Psoas muscle (tissue), 8 donors: ENCODE results near the gene HDLBP. TPM values are rescaled to one million over a fixed set of nuclear protein-coding genes. Genes with fewer than 3 reads are reported as not detected.

ENCODE experiments used
- ATAC-seq, 4 donors: fragments of 200-7000 bp; cut with Tn5 transposase; one replicate each; pipeline ENCODE4 v1.9.1; 2020; ENCODE audit warnings: moderate library complexity in 3 of 4, mild to moderate bottlenecking in 2 of 4
- DNase-seq, 2 donors: peaks; one replicate each; pipeline ENCODE4 v3.0.0-alpha.2; 2020
- H3K27ac ChIP-seq: fragments of 200-600 bp; one replicate; pipeline ENCODE4 v1.8.0; 2022
- H3K27me3 ChIP-seq, 3 donors: fragments of 200-600 bp in 1 of 3; one replicate each; pipeline versions ENCODE4 v1.6.1 to v1.8.0; 2013 to 2022; ENCODE audit warnings: low read length in 2 of 3, mild to moderate bottlenecking in 2 of 3, moderate library complexity in 1 of 3; ENCODE audit not compliant: insufficient read depth in 3 of 3
- H3K36me3 ChIP-seq, 2 donors: fragments of 200-600 bp in 1 of 2; one replicate each; pipeline versions ENCODE4 v1.6.1 to v1.8.0; 2013 to 2022; ENCODE audit warnings: low read depth in 1 of 2, mild to moderate bottlenecking in 1 of 2, moderate library complexity in 1 of 2; ENCODE audit not compliant: insufficient read depth in 1 of 2
- H3K4me1 ChIP-seq: fragments of 200-600 bp; one replicate; pipeline ENCODE4 v1.8.0; 2022
- H3K4me3 ChIP-seq: fragments of 200-600 bp; one replicate; pipeline ENCODE4 v1.8.0; 2022; ENCODE audit warnings: mild to moderate bottlenecking
- H3K9me3 ChIP-seq: fragments of 200-600 bp; one replicate; pipeline ENCODE4 v1.8.0; 2022
- WGBS, 3 donors: extraction: QIAGEN DNeasy Blood & Tissue Kit; methylation state at CpG; one replicate each; pipeline versions ENCODE4 v1.1.6 to v1.1.7; 2013; 5-methylcytosine and 5-hydroxymethylcytosine counted together
- intact Hi-C, 2 donors: fragments of 100-400 bp; cut with DNase I; formaldehyde crosslinking; loops; one replicate each; pipeline versions ENCODE4 v1.11.0 to v1.14.2; 2022
- polyA plus RNA-seq, 3 donors: library from polyadenylated mRNA; stranded (reverse); fragments of 200-250 nt; gene quantifications; one replicate each; pipeline ENCODE4 v1.2.3, GENCODE V29; 2013
- total RNA-seq, 4 donors: library from RNA; stranded (reverse); fragmentation: NEBNext Ultra II Directional in 2 of 4; extraction: Animal tissue kit (Norgen Biotek cat#: 25700) in 2 of 4; gene quantifications; one replicate each; pipeline versions ENCODE4 v1.2.1 to v1.2.4, GENCODE V29; 2021 to 2023
- TF ChIP-seq, protein P1 (sequence below): fragments of 200-600 bp; IDR thresholded peaks from one replicate; pipeline ENCODE4 v1.8.0; 2022; ENCODE audit warnings: antibody characterized with exemption
- donor health status: healthy with polysubstance abuse.
- donor health status: DM: no; HTN: no; CAD: no; lungs with moderate emphysema.
- donor health status: Bipolar disorder and iron deficiency.
- donor health status: healthy.
- donor health status: DM: yes; HTN: yes; CAD: no.
- donor health status: DM: no; HTN: no; CAD: no.
- donor health status: DM: no; HTN: no; CAD: no.
- donor health status: DM: yes; HTN: yes; CAD: no.

HDLBP gene
- total and polyA plus RNA-seq, 7 donors, result 264 to 526 (median 421) TPM

DNA sequence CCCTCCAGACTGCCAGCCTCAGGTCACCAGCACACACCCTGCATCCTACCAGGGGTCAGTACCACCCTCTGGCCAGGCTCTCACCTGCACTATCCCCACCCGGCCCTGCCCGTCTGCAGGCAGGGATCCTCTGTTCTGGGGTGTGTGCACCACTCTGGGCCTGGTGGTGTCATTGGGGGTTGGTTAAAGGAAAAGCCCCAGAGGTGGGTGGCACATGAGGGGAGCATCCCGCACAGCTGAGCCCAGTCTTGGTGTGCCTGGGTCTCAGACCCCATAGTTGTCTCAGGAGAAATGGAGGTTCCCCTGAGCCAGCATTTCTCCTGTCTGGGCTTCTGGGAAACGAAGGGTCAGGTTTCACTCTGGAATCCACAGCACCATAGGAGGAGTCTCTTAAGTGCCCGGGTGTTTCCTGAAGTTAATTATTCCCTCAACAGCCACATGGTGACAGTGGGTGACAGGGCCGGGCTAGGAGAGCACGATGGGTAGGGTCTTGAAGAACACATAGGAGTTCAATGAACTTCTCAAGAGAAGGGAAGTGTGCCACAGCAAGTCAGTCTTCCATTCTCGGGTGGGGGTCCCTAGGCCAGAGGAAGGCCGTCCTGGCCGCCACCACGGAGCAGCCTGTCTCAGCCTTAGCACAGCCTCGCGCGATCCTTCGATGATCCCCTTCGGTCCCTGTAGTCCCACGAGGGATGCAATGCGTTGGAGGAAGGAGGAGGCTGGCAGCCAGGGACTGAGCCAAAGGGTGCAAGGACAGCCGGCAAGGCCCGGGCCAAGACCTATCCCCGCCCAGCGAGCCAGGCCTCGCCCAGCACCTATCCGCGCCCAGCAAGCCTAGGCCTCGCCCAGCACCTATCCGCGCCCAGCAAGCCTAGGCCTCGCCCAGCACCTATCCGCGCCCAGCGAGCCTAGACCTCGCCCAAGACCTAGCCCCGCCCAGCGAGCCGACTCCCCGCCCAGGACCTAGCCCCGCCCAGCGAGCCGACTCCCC, 39.5 kb upstream of the HDLBP start:
- peak overlapping the region; percentile 52 for H3K4me3 ChIP-seq
- peaks cover 15% of the 10 kb centered on the region for H3K4me1 ChIP-seq
- 24 to 41% (median 39%) methylated on average over 22 to 40 of the region's 40 CpGs for WGBS, 3 donors
- no peaks in the 10 kb centered on the region for H3K9me3 ChIP-seq
- TF ChIP-seq, protein P1, sequence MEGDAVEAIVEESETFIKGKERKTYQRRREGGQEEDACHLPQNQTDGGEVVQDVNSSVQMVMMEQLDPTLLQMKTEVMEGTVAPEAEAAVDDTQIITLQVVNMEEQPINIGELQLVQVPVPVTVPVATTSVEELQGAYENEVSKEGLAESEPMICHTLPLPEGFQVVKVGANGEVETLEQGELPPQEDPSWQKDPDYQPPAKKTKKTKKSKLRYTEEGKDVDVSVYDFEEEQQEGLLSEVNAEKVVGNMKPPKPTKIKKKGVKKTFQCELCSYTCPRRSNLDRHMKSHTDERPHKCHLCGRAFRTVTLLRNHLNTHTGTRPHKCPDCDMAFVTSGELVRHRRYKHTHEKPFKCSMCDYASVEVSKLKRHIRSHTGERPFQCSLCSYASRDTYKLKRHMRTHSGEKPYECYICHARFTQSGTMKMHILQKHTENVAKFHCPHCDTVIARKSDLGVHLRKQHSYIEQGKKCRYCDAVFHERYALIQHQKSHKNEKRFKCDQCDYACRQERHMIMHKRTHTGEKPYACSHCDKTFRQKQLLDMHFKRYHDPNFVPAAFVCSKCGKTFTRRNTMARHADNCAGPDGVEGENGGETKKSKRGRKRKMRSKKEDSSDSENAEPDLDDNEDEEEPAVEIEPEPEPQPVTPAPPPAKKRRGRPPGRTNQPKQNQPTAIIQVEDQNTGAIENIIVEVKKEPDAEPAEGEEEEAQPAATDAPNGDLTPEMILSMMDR, result no peak
- H3K27me3 ChIP-seq, result no peaks in the 10 kb centered on the region
- ATAC-seq (peak; percentile 51 to 72 (median 64)), DNase-seq (peak; percentile 85 to 95)
- peak overlapping the region; percentile 65 for H3K27ac ChIP-seq
- peaks cover 7 to 47% of the 10 kb centered on the region in 2 donors for H3K36me3 ChIP-seq
- intact Hi-C loops, result loop anchor here (5.0 kb wide), 3 partner anchors 38 to 152 kb away; partner anchors contain the start of genes HDLBP (in 2 of the 2), SEPTIN2 (in 2 of the 2) and STK25 (in 1 of the 2)

DNA sequence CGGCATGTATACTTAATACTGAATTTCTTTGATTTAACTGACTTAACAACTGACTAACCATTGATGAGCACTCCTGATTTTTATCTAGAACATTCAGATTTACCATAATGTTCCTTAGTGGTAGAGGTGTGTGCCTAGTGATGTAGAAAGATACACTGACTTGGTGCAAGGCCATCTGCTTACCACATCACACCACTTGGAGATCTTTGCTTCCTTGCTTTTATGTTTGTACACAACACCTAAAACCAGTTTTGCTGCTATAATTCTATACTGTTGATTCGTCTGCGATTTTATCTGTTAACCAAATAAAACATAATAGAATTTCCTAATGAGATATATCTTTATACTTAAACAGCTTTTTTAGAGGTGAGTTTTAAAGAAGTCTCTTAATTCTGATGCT, 36.8 kb upstream of the HDLBP start:
- H3K27me3 ChIP-seq, result no peaks in the 10 kb centered on the region
- H3K36me3 ChIP-seq, result peaks cover 7 to 75% of the 10 kb centered on the region in 2 donors
- no peak overlapping the region for H3K4me3 ChIP-seq
- H3K27ac ChIP-seq, result no peak overlapping the region
- ATAC-seq (no peak), DNase-seq (no peak)
- TF ChIP-seq, protein P1, result no peak
- no peaks in the 10 kb centered on the region for H3K9me3 ChIP-seq
- peaks cover 6% of the 10 kb centered on the region for H3K4me1 ChIP-seq
- 94 to 95% (median 95%) methylated on average over 3 of the region's 3 CpGs for WGBS, 3 donors
- intact Hi-C loops, result loop anchor here in 1 of 2 donors (5.0 kb wide), 2 partner anchors 35 to 80 kb away; partner anchors contain the start of genes HDLBP and SEPTIN2

DNA sequence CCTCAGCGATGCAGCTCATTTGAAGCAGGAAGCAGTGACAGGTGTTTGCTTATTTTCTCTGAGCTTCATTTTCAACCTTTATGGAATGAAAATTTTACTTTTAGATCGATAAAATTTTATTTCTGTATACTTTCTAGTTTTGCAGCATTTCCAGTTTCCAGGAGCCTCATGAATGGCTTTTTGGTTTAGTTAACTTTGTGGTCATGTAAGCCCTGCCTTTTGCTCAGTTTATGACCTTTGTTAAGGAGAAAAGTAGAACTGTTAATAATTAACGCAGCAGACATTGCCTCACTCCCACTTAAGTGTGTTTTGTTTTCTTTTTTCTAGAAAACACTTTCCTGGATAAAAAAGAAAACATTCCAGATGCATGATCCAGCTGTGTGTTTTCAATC, 36.2 kb upstream of the HDLBP start:
- H3K27ac ChIP-seq, result no peak overlapping the region
- TF ChIP-seq, protein P1, result no peak
- no peak for ATAC-seq

DNA sequence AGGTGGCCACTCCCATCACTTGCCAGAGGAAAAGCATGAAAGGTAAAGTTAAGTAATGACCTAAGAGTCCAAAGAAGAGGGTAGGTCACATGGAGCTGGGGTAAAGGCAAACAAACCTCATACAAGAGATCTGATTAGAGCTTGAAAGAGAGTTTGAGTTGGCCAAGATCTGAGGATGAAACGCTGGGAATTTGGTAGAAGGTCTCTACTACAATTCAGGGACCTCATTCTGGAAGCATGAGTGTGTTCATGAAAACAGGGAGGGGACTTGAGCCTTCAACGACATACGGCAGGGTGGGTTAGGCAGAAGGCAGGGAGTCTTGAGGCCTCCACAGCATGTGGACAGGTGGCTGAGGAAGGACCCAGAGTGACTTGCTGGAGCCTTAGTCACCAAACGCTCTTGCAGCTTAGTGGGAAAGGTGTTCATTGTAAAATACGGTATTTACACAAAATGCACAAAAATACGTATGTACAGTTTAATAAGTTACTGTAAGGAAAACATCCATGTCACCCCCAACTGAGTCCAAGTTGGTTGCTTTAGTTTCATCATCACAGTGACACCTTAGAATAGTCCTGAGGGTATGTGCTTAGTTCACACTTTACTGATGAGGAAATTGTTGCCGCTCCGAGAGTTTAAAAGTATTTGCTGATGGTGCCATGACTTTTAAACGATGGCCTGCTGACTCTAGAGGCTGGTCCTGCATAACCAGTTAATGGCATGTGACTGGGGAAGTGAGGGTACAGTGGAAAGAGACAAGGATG, 35.6 kb upstream of the HDLBP start:
- H3K4me1 ChIP-seq, result peaks cover 3% of the 10 kb centered on the region
- H3K36me3 ChIP-seq, result peaks cover 7 to 86% of the 10 kb centered on the region in 2 donors
- TF ChIP-seq, protein P1, result no peak
- DNase-seq, result no peak
- H3K27me3 ChIP-seq, result no peaks in the 10 kb centered on the region
- ATAC-seq, result no peak
- H3K4me3 ChIP-seq, result no peak overlapping the region
- 73 to 80% (median 77%) methylated on average over 9 of the region's 9 CpGs for WGBS, 3 donors
- intact Hi-C loops, result loop anchor here in 1 of 2 donors (5.0 kb wide), 2 partner anchors 34 to 79 kb away; partner anchors contain the start of genes HDLBP and SEPTIN2
- no peak overlapping the region for H3K27ac ChIP-seq
- H3K9me3 ChIP-seq, result no peaks in the 10 kb centered on the region

More for the DNA sequence above, 36.2 kb upstream of the HDLBP start:
- intact Hi-C loops, result loop anchor here in 1 of 2 donors (5.0 kb wide), 2 partner anchors 34 to 79 kb away; partner anchors contain the start of genes HDLBP and SEPTIN2
- Histone ChIP-seq H3K36me3 (peaks cover 7 to 81% of the 10 kb centered on the region in 2 donors), H3K9me3 (no peaks in the 10 kb centered on the region), H3K4me3 (no peak overlapping the region), H3K27me3 (no peaks in the 10 kb centered on the region), H3K4me1 (peaks cover 3% of the 10 kb centered on the region)
- no peak for DNase-seq
- 74 to 87% (median 77%) methylated on average over 3 of the region's 3 CpGs for WGBS, 3 donors
